ENCODE data around the gene CALHM2.
A peak's percentile ranks its signal among the peaks of the same experiment; 100 is the strongest.

Gene CALHM2

DNA sequence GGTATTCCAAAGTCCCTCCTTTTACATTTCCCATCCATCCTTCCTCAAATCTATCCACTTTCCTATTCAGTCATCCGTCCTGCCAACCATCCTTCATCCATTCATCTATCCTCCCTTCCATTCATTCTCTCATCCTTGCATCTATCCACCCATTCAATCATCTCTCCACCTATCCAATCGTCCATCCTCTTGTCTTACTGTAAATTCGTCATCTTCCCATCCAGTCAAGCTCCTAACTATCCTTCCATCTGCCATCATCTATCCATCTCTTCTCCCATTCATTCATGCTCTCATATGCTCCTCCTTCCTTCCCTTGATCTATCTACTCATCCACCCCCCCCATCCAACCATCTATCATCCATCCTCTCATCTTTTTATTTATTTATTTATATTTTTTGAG lies 21.9 kb upstream of the CALHM2 start:
- DNase-seq = no peak

DNA sequence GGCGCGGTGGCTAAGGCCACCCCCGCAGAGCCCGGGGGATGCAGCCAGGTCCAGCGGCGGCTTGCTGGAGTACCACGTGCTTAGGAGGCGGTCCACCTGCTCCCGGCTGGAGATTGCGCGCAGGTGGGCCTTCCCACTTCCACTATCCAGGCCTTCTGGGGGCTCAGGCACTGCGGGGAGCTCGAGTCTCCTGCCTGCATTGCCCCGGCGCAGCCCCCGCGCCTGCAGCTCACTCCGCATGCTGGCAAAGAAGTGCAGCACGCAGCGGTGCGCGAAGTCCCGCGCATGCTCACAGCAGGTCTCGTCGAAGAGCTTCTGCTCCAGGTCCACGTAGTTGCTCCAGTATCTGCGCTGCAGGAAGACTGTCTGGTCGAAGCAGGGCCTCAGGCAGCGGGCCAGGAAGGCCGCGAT lies 21.1 kb upstream of the CALHM2 start:
- DNase-seq = no peak

DNA sequence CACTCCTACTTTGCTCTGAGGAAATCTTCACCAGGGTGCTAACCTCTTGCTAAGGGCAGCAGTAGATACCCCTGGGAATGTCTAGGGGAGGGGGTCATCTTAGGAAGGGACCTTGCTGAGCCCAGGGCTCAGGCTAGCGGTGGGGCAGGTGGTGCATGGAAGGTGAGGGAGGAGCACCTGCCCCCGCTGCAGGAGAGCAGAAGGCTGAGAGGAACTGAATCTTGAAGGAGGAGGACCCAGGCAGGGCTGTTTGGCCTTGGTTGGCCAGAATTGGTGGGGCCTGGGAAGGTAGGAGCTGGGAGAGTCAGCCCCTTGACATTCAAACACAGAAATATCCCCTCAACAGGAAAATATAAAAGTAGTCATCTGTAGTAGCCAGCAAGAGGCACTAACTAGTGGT lies 19.8 kb upstream of the CALHM2 start:
- DNase-seq = no peak

DNA sequence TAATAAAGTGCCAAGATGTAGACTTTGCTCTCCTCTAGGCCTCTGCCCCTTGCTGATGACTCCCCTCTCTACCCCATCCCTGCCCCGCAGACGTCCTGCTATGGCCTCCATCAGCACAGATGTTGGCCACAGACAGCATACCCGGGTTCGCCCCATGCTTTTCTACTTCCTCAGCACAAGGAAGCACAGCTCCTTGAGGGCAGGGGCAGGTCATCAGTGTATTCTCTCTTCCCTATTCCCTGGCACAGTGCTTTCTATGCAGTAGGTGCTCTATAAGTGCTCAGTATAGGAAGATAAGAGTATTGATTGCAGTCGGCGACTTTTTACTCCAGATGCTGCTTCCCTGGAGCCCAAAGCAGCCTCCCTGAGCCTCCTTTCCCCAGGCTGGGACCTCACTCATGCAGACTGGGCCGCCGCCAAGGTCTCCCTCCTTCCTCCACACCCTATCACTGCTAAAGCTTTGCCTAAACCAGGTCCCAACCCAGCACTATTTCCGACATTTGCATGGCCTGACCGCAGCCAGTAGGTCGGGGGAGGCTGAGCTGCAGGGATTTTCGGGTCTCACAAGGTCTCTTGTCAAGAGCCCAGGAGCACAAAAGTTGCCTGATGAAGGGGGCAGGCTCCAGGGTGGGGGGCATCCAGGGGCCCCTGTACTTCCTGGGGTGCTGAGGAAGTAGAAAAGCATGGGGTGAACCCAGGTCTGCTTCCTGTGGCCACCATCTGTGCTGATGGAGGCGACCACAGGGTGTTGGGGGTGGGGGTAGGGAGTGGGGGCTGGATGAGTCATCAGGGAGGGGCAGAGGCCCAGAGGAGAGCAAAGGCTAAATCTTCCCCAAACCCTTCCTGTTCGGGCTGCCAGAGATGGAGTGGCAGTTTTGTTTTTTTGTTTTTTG lies 18.8 kb upstream of the CALHM2 start:
- peak; percentile 49 for DNase-seq

DNA sequence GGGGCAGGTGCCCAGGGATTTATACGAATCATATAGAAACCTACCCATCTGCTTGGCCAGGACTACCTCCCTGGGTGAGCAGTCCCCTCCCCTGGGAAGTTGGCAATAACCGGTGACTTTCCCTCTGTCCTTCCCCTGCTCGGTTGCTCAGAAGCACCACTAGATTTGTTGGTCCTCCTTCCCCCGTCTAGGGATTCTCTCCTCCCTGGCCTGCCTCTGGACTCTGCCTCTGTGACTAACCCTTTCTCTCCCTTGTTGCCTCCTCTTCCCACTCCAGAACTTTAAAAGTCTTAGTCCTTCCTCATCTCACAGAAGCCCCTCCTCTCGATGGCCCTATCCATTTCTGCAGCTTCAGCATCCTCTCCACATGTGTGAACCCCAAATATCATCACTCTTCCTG lies 17.0 kb upstream of the CALHM2 start:
- no peak for DNase-seq

DNA sequence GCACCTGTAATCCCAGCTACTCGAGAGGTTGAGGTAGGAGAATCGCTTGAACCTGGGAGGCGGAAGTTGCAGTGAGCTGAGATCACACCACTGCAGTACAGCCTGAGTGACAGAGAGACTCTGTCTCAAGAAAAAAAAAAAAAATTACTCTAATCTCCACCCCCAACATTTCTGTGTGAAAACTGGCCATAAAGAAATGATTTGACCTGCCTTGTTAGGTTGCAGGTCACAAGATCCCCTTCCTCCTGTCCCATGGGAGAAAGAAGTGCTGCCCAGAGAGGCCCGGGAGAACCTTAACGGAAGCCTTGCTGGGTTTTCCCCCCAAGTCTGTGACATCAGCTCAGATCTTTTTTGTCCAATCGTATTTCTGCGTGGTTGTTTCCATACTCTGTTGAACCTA lies 15.2 kb upstream of the CALHM2 start:
- DNase-seq = no peak

DNA sequence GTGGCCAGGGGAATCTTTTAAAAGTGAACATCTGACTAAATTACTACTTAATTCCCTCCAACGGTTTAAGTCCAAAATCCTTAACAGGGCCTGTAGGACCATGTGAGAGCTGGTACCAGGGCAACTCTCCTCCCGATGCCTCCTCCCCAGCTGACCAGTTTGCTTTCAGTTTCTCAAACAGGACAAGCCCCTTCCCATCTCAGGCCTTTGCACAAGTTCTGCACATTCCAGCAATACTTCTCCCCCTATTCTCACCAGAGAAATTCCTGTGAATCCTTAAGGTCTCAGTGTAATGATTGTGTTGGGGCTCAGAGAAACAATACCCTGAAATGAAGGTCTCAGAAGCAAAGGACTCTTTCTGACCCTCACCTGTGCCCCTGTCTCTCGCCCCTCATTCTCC lies 14.6 kb upstream of the CALHM2 start:
- no peak for DNase-seq

DNA sequence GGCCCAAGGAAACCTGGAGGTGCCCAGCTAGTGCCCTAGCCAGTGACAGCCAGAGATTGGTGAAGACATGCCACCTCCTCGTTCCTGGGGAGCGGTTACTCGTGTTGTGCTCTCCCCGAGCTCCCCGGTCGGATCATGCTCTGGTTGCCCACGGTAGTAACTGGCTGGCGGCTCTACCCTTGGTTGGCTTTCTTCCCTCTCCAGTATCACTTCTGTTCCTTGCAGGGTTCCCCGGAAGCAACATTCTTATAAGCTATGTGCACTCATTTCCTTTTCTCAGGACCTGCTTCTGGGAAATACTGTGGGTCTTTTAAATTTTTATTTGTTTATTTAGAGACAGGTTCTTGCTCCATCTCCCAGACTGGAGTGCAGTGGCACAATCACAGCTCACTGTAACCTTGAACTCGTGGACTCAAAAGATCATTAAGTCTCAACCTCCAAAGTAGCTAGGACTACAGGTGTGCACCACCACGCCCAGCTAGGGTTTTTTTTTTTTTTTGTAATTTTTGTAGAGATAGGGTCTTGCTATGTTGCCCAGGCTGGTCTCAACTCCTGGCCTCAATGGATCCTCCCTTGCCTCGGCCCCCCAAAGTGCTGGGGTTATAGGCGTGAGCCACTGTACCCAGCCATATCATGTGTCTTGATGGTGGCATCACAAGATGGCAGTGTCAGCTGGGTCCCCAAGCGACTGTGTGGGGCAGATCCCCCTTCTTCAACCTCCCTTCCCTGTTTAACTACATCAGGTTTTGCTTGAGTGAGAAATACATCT lies 13.4 kb upstream of the CALHM2 start:
- DNase-seq = no peak

DNA sequence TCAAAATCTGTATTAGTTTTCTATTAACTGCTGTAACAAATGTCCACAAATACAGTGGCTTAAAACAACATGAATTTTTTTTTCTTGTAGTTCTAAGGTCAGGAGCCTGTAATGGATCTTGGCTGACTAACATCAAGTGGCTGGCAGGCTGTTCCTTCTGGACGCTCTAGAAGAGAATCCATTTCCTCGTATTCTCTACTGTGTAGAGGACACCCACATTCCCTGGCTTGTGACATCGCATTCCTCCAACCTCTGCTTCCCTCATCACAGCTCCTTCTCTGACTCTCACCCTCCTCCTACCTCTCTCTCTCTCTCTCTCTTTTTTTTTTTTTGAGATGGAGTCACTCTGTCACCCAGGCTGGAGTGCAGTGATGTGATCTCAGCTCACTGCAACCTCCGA lies 11.3 kb upstream of the CALHM2 start:
- DNase-seq = no peak

DNA sequence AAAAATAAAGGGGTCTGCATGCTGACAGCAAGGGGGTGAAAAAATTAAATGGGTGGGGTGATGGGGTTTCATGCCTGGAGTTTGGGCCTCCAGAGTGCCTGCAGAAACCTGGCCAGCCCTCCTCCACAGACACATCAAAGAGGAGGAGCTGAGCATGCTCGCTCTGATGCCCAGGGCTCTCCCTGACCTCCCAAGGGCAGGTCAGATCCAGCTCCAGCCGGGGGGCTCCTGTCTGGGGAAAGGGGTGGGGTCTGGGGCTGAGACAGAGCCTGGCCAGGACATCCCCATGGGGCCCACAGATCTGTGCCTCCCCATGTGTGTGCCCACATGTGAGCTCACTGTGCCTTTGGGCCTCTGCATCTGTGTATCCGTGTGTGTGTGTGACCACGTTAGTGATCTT lies 7.4 kb upstream of the CALHM2 start:
- DNase-seq = no peak

DNA sequence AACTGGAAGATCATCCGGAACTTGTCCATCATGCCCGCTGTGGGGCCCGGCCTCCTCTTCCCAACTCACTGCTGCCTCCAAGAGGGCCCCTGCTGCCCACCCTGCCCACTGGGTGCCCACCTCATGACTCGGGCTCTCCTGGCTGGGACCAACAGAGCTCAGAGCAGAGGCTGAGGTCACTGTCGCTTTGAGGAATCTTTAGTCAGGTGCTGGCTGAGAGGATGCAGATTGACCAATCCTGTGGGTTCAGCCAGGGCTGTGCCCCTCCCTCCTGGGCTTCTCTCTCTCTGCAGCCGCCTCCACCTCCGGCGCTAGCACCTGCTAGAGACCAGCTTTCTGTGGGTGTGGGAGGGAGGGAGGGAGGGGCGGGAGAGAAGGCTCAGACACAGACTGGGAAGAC lies 6.5 kb upstream of the CALHM2 start, which contains the start of gene CALHM1:
CALHM1 (minus strand) TSS at position 181 of the 400 bp plus-strand sequence; CDS start at position 32, 149 bp downstream.
- no peak for DNase-seq

DNA sequence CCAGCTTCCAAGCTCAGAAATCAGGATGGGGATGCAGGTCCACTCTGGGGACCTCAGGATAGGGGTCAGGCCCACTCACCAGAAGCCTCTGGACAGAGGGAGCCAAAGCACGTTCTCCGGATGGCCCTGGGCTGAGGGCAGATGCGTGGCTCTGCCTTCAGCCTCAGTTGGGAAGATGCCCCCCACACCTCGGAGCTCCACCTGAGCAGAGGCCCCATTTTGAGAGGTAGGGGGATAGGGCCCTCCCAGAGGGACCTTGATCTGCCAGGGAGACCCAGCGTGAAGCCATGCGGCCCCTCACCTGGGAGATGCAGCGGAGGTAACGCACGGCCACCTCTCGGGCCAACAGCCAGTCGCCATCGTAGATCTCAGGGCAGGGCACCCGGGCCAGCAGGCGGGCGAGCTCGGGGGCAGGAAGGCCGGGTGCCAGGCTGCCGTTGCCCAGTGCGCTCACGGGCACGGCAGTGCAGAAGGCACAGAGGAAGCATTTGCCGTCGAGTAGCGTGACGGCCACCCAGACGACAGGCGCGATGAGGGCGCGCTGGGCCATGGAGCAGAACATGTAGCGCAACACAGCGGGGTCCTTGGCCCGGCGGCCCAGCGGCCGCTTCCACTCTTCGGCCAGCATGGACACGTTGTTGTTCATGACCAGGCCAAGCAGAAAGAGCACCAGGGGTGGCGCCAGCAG lies 5.9 kb upstream of the CALHM2 start:
- DNase-seq = no peak

DNA sequence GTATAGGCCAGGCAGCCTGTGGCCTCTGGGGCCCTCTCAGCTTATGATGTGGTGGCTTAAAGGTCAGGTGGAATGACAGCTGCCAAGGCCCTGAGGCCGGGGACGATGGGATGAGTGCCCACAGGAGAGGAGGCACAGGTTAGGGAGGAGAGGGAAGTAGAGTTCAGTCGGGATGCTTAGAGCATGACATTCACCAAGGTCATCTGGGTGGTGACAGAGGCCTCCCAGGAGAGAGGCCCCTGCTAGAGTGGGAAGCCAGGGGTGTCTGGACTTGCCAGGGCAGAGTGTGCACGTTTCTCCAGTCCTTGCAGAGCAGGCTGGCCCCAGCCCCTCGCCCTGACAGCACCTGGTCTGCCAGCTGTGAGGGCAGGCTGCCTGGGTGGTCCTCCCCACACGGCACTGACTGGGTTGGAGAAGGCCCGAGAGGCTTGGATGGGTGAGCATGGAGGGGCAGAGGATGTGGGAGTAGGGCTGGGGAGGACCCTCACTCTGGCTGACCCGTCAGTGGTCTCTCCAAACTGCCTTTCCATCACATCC lies 5.1 kb upstream of the CALHM2 start:
- DNase-seq = no peak

DNA sequence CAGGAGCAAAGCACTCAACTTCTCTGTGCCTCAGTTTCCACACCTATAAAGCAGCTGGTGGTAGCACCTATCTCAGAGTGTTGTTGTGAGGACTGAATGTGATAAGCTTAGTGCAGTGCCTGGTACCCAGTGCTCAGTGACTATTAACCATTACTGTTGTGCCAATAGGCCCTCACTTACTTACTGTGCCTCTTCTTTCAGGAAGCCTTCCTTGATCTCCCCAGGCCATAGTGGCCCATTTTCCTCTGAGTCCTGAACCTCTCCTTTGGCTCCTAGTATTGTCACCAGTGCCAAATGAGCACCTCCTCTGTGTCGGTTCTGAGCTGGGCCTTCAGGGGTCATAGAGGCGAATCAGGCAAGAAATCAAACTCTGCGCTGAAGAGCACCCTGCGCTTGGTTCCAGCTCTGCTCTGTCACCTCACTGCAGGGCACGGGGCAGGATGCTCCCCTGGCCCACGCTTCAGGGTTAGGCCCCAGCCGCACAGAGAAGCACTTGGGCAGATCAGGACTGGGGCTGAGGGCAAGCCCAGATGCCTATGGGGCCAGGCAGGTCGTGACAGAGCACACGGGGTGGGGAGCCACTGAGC lies 4.0 kb upstream of the CALHM2 start:
- no peak for DNase-seq

DNA sequence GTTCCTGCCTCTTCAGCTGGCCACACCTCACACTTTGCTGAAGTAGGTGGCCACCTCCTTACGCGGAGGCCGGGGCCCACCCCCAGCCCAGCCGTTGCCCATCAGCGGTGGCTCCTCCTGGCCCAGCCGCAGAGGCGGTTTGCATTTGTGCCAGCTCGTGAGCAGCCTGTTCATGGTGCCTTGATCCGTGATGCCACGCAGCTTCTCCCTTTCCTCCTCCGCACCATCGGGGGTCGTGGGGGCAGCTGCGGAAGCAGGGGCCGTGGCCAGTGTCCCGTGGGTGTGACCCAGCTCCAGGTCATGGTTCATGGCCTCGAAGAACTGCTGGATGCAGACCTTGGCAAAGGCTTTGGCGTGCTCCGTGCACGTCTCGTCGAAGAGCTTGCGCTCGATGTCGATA lies 3.1 kb upstream of the CALHM2 start:
- no peak for DNase-seq

DNA sequence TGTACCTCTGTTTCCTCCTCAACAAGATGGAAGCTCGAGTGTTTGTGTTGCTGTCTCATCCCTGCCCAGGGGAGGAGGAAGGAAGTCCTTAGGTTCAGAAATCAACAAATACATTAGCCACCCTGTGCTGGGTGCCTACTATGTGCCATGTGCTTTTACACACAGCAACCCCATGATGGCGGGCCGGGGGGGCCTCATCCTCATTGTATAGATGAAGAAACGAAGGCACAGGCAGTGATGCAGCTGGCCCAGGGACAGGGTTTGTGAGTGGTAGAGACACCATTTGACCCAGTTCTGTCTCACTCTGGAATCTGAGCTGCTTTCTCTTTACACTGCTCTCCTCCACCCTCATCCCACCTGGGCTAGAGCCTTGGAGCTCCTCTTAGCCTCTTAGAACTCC lies 1.9 kb upstream of the CALHM2 start:
- DNase-seq = no peak

DNA sequence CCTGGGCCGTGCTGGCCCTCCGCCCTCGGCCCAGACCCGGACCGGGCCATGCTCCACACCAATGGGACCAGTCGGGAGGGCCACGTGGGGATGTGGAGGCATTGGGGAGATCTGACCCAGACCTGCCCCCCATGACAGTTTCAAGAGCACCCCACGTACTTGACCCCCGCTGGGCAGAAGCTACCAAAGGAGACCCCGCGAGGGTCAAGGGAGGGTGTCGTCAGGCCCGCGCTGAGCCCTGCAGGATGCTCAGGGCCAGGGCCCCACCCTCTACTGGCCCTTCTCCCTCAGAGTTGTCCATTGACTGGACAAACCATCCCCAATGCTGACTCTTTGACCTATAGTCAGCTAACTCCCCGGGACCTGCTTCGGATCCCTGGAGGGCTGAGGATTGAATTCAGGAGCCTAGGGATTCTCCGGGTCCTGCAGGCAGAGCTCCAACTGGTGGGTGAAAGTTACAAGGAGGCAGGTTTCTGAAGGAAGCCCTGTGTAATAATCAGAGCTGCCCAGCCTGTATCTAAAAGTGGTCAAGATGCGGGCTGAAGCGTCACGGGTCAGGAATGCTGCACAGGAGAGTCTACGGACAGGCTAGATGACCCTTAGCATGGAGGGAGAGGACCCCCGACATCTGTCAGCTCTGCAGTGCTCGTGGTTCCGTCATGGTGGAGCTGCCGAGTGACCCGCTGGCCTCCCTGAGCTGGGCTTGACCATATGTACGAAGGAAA lies 498 bp upstream of the CALHM2 start:
- no peak for DNase-seq

DNA sequence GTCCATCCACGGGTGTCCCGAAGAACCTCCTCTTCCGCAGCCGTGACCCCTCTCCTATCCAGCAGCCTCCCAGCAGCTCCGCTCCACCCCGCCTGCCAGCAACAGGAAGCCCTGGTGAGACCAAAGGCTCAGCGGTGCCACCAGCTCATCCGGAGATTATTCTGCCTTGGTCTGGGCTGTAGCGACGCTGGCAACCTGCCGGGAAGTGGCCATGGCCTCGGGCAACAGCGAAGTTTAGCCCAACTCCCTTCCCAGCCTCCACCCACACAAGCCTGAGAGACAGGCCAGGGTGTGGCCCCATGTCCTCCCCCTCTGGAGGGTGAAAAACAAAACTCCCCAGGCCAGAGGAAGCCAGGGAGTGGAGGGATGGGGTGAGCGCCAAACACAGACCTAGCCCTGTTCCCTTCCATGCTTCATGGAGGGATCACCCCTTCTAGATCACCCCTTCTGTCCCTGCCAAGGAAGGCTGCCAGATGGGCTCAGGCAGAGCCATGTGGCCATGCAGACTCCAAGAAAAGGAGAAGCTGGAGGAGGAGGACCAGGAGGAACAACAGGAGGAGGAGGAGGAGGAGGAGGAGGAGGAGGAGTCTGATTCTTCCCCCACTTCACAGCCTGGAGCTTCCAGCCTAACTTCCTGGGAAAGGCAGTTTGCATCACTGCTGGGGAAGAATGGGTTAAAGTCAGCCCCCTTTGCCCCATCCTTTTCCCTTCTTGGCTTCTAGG lies 918 bp downstream of the CALHM2 start:
- no peak for DNase-seq

DNA sequence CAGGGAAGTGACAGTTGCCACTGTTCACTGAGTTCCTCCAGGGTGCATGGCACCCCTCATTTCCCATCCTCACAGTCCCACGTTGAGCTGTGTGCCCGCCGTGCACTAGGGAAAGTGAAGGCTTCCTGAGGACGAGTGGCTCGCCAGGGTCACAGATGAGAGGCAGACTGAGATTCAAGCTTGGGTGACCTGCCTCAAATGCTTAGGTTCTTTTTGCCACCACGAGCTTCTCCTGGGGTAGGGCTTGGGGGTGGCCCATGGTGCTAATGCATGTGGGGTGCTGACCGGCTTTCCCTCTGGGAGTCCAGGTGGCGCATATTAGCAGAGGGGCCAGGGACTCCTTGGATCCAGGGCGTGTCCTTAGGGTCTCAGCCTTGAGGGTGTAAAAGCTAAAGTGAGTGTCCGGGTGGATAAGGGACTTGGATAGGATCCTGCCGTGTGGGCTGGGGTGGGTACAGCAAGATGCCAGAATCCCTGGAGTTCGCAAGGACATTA lies 1.9 kb downstream of the CALHM2 start:
- DNase-seq = no peak

DNA sequence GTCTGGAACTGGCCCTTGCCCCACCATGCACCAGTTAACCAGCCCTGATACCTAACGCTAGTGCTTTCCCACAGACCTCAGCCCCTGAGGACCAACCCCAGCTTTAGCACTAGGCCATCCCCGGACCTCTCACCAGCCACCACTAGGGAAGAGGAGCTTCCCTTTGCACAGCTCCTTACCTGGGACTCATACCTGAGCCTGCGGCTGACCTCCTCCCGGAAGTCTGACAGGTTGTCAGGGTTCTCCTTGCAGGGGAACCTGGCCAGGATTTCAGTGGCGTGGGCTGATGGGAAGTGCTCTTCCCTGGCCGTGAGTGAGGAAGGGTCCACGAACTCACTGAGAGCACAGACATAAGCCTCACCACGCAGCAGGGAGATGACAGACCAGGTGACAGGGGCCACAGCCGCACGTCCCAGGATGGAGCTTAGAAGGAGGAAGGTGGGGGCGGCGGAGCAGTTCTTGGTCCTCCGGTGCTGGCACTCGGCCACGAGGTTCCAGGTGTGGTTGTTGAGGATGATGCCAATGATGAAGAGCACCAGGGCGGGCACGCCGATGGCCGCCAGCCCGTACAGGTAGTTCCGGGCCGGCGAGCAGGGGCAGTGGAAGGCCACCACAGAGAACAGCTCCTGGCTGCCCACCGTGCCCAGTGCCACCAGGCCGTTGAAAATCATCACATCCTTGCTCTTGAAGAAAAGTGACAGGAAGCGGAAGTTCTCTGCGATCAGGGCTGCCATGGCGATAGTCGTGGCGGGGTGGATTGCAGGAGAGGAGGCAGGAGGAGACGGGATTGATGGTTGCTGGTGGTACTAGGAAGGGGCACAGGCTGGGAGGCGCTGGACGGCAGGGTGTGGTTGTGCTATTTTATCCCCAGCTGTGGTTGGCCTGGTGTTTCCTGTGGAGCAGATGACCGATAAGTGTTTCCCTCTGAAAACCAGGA lies 2.7 kb downstream of the CALHM2 start:
- DNase-seq = no peak

All from activated T-cell treated with anti-CD3 and anti-CD28 coated beads for 4 hours (primary cell).